ENCODE measurements around the gene CCNL2.

Gene CCNL2

DNA sequence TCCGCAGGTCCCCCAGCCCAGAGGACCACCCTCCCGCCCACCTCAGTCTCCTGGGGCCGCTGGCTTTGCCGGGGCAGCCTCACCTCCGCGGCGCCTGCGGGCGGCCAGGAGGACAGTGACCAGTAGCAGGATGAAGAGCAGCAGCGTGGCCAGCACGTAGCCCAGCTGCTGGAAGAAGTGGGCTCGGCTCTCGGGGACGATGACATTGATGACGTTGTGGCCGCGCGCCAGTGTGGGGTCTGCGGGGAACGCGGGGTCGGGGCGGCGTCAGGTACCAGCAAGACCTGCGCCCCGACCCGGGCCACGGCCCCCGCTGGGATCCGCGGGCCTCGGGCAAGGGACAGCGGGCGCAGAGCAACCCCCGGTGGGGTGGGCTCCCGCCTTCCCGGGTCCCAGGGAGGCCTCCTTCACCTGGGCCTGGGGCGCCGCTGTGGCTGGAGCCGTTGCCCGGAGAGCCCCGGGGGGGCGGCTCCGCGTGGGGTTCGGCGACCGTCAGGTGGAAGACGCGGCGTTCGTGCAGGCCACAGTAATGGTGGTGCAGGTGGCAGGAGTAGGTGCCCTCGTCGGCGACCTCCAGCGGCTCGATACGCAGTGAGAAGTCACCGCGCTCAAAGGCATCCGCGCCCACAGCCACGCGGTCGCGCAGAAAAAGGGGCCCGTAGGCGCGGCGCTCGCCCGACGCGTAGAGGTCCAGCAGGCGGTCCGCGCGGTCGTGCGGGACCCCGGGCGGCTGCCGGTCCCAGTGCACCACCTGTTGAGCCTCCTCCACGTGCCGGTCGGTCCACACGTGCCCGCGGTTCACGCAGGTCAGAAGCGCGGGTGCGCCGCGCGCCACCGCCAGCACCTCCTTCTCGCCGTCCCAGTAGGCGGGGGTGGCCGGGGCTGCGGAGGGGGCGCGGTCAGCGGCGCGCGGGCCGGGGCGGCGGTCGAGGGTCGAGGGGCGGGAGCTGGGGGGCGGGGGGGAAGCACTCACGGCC lies 44.6 kb downstream of the CCNL2 start:
- no peak for DNase-seq

DNA sequence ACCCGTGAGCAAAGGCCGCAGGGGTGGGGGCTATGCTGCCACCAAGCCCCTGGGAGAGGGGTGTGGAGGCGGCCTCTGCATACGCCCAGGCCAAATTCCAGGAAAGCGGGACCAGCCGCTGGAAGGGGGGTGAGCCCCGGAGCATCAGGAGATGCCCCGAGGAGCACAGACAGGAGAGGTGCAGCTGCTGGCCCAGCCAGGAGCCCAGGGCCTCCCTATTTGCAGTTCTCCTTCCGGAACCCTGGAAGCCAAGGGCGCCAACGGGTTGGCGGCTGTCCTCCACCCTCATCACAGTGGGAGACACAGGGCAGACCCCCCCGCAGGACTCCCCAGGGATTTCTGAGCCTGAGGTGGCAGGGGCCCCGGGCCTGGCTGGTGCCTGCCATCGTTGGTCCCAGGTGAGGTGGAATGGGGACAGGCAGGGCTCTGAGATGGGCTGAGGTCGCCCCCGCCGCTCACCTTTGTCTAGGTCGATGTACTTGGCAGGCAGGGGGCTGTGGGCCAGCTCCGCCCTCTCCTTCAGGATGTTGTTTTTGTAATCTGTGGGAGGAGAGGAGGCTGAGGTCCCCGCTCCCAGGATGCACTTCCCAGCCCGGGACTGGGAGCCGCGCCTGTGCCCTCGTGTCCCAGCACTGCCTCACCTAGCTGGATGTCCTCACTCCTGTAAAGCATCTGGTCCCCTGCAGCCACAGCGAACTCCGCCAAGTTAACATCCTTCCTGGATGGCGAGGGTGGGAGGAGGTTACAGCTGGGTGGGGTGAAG lies 45.6 kb downstream of the CCNL2 start:
- DNase-seq = no peak

DNA sequence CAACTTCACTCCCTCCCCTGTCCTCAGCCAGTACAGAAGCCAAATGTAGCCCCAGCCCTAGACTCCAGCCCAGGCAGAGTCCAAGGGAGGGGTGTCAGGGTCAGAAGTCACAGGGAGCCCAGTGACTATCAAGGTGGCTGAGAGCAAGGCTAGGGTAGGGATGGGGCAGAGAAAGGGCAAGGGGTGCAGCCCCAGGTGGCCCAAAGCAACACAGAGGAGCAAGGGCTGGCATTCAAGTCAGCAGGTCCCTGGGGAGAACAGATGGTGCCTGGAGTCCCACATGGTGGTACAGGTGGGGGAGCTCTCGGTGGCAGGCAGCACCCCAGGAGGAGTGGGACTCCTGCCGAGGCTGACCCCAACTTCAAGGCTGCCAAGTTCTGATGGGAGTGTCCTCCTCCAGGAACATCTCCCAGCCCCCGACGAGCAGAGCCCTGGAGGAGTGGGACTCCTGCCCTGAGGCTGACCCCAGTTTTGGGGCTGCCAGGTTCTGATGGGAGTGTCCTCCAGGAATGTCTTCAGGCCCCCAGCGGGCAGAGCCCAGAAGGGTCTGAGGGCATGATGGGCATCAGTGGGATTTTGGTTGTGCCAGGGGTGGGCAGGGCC lies 46.2 kb downstream of the CCNL2 start:
- no peak for DNase-seq

DNA sequence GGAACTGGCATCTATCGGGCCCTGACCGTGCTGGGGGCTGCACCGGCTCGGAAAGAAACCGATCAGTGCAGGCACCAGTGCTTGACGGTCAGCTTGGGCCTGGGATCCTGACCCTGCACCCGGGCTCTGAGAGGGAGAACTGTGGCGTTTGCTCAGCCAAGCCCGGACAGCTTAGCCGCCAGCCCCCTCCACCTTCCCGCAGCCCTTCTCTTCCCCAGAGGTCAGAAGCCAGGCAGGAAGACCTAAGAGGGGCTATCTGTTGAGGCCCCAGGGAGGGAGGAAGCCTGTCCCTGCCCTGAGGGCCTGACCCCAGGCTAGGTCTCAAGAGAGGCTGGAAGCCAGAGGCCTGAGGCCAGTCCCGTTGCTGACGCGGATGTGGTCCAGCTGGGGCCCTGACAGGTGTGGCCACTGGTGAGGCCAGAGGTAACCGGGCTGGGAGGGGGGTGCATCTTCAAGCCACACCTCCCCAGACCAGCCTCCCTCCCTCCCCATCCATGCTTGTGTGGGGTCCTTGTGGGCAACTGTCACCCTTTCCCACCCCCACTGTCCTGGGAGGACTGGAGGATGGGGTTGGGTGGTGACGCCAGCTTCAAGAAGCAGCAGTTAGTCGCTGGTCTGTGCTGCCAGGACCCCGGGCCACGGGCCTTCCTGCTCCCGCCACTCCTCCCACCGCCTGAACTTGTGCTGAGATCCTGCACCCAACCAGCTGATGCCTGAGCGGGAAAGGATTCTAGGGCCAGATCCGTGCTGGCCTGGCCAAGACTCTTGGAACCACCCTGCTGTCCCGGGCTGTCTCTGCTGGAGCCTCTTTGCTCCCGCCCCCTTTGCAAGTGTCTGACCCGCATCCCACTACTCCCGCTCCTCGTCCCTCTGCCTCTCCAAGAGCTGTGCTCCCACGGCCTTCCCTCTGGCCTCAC lies 47.4 kb downstream of the CCNL2 start:
- no peak for DNase-seq

DNA sequence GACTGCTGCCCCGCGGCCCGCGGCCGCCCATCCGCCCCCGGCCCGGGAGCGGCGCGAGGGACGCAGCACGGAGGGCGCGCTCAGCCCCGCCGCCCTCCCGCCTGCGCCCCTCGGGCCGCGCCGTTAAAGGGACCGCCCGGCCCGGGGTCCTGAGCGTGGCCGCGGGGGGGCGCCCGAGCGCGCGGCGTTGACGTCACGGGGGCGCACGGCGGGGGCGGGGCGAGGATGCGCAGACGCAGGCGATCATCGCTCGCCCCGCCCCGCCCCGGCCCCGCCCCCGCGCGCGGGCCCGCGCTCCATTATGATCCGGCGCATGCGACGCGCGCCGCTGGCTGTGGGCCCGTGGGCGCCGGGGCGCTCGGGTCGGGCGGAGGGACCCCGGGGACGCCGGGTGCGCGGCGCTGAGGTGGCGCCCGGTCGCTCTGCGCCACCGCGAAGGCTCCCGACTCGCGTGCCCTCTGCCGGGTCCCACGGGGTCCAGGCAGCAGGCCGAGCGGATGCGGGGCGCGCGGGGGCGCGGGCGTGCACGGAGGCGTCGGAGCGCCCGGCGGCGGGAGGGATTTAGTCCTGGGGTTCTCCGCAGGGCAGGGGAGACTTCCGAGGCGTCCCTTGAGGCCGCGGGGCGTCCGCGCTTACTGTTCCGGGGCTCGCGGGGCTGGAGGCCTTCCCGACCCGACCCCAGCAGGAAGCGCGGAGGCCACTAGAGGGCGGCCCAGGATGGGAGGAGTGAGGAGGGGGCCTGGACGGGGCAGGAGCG lies 49.7 kb downstream of the CCNL2 start, which contains the start of gene DVL1:
Gene DVL1 (minus strand): TSS at position 163 of the 757 bp plus-strand sequence. CDS start 353 bp downstream, outside the sequence.
- DNase-seq = peak; percentile 55

DNA sequence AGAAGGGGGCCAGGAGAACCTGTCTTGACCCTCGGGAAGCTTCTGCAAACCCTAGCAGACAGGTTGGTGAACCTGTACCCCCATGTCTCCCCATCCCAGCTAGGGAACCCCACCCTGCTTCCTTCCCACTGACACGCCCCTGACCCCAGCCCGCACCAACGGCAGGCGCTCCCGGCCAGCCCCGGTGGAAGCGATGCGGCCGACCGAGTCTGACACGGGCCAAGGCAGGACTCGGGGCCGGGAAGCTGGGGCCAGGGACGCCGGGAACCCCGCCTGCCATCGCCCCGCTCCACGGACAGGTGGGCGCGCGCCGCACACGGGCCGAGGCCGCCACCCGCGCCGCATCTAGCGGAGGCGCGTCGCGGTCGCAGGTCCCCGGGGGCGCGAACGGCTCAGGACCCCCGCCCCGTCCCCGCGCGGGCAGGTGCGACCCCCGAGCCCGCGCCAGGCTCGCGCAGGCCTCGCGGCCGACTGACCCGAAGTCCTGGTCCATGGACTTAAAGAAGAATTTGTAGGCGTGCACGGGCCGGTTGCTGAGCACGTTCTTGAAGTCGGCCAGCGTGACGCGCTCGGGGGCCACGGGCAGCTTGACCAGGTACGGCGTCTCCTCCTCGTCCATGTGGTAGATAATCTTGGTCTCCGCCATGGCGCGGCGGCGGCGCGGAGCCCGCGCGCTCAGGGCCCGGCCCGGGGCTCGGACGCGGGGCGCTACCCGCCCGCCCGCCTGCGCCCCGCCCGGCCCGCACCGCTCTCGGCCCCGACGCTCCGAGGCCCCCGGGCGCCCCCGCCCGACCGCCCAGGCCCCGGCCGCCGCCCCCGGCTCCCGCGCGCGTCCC lies 50.5 kb downstream of the CCNL2 start:
- peak; percentile 10 for DNase-seq

DNA sequence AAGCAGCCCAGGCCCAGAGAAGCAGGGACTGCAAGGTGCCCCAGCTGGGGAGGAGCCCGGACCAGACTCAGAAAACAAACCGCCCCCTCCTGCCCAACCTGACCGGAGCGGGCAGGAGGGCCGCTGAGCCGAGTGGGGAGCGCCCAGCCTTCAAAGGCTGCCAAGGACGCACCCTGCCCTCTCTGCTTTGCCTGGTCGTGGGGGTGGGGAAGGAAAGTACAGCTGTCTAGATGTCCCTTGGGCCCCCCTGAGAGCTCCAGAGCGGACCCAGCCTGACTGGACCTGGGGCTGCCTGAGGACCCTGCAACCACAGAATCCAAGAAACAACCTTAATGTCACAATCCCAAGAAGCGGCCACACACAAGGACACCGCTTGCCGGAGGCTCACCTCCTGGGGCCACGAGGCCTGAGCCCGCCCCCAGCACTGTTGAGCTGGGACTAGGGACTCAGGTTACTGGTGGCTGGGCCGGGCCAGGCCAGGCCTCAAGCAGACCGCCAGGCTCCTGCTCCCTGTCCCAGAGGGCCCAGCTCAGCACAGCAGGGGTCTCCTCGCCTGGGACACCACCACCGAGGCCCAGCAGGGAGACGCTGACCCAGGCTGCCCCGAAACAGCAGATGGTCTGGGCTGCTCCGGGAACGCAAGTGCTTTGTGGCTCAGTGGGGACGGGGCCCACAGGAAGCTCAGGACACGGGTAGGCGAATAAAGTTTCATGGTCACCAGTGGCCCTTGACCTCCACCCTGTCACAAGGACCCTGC lies 51.3 kb downstream of the CCNL2 start:
- no peak for DNase-seq

DNA sequence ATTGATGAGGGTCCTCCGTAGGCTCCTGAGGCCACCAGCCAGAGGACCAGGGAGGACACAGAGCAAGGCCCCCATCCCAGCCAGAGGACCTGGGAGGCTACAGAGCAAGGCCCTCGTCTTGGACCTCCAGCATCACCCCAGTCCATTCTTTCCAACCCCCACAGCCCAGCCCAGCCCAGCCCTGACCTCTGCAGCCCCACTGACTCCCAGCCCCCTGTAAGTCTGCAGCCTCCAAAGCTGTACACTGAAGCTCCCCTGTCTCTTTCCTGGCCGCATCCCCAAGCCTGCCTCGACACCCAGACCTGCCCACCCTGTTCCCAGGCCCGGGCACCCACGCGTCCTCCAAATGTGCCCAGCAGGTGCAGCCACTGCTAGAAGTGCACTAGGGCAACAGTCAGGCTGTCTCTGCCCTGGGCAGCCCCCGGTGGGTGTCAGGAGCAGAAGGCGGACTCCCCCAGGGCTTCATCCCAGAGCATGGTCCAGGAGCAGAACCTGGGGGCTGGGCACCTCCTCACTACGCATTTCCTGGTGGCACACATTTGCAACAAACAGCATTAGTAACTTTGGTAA lies 52.0 kb downstream of the CCNL2 start:
- no peak for DNase-seq

DNA sequence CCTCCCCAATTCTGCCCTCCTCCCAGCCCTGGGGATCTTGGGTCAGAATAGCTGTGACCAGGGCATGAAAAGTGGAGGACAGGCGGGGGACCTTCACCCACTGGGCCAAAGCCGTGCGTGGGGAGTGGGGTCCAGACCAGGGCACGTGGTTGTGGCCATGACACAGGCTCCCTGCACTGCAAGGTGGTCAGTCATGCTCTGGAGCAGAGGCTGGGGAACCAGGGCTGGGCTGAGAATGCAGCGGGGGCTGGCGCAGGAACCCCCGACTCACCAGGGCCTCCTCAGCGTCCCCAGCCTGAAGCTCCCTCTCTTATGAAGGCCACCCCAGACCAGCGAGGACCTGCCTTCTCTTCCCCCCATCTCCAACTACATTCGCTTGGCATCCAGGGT lies 52.6 kb downstream of the CCNL2 start:
- no peak for DNase-seq

DNA sequence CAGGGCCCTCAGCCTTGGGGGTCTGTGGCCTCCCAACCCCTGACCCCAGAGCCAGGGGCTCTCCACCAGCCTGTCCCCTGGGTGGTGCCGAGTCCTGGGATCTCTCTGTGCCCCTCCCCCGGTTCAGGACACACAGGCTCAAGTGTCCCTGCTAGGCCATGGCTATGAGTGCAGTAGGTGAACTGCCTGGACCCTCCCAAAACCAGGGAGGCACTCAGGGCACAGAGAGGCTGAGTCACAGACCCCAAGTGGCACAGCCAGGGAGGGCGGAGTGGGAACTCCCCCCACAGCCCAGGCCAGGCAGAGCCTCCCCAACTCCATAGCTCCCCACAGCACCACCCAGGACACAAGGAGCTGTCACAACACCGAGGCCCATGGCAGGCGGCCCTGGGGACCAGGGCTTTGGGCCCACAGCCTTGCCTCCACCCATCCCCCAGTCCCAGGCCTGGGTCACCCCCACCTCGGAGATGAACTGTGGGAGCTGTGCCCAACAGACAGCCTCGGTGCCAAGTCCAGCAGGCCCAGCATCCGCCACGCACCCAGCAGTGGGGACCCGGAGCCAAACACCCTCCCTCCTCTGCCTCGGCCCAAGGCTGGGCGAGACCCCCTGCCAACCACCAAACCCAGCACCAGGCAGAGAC lies 53.2 kb downstream of the CCNL2 start:
- DNase-seq = no peak

DNA sequence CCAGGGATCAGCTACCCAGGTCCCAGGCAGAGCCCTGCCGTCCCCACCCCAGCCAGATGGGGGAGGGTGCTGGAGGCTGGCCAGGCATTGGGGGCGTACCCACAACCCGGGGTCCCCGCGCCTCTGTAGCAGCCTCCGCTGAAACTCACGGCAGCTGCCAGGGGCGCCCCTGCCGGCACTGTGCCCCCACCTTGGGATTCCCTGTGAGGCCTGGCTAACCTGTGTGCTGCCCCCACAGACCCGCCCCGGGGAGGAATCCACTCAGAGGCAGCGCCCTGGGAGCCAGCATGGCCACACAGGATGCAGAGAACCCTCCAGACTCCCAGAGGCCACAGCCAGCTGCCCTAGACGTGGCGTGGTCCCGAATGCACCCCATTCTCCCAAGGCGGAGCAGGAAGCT lies 53.8 kb downstream of the CCNL2 start:
- no peak for DNase-seq

DNA sequence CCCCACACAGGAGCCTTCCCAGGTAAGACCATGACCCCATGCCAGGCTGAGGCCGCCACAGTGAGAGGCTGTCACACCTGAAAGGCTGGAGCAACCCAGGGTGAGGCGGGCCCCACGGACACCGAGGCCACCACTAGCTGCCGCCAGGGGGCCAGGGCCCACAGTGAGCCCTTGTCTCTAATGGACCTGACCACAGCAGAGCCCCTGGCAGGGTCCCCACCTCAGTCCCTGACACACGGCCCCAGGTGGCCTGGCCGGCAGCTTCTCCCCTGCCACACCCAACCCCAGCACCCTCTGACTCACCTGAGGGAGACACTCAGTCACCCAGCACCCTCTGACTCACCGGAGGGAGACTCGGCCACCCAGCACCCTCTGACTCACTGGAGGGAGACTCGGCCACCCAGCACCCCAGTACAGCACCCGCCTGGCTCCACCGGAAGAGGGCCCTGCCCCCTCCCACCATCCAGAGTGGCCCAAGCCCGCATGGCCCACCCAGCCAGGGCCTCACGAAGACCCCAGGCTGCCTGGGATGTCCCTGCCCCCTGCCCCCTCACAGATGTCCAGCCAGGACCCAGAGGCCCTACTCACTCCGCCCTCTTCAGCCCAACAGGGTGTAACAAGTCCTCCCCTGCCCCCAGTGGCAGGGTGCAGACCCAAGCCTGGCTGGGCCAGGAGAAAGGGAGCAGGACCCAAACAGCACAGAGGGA lies 54.3 kb downstream of the CCNL2 start:
- peak; percentile 27 for DNase-seq

DNA sequence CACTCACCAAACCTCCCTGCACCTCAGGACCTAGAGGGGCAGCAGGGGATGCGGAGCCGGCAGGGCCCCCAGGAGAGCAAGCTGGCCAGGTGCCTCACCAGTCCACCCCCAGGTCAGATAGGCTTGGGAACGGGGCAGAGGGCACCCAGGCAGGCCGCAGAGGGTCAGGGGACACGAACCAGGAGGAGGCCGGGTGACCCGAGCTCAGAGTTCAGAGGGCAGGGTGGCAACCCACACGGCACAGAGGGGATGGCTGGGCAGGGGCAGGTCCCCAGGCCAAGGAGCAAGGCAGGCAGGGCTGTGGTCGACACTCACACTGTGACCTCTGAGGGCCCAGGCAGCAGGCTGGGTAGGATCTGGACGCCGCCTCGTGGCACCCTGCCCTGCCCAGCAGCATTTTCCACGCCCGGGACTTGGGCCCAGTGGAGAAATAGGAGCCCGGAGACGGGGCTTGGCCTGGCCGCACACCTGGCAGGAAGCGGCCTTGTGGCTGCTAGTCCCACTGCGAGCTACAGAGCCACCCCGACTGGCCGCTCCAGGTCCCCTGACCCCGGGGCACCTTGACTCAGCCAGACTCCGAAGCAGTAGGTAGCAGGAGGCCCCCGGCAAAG lies 55.2 kb downstream of the CCNL2 start:
- DNase-seq = no peak

DNA sequence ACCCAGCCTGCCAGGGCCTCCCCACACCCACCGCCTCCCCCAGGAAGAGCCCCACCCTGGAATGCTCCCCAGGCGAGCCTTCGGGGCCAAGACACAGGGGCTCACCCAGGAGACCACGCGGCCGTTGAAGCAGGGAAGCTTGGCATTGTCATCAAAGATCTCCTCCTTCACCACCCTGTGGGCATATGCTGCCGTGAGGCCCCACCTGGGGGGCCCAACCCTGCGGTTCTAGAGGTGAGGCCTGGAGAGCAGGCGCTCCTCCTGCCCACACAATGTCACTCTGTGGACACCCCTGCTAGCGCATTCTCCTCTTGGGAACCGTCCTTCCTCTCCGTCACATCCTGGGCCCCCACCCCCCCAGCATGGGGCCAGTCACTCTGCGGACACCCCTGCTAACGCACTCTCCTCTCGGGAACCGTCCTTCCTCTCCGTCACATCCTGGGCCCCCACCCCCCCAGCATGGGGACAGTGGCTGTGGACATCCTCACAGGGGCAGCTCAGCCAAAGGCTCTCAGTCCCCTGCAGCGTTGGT lies 56.5 kb downstream of the CCNL2 start:
- DNase-seq = no peak

DNA sequence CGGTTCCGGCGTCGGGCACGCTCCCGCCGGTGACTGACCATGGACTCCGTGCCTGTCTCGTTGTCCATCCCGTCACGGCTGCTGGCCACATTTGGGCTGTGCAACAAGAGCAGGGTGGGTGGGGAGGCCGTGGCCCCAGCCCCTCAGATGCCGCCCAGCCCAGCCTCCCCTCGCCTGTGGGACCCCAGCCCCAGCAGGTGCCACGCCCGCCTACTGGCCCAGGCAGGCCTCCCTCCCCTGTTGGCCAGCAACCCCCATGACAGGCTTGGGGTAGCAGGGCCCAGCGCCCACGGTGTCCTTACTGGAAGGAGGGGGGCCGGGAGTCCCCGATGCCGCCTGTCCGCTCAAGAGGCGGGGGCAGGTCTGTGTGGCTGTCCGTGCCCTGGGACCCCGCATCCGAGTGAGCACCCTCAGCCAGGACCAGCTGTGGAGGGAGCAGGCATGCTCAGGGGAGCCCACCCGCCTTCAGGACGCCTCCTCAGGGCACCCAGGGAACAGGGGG lies 57.0 kb downstream of the CCNL2 start:
- no peak for DNase-seq

DNA sequence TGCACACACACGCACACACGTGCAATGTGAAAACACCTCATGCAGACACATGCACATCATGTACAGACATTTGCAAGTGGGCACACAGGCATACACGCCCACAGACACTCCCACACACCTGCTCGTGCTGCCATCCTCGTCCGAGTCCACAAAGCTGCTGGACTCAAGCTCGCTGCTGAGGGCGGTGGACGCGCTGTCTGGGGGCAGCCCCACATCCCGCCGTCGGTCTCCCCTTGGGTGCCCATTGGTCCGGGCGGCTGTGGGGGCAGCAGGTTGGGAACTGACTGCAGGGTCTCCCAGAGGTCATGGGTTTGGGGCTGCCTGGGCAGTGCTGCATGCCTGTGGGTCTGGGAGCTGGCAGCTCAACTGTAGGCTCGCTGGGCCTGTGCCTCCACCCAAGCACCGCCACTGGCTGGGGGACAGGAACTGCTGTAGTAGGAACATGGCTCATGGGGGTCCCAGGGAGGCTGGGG lies 57.5 kb downstream of the CCNL2 start:
- no peak for DNase-seq
